K562 (cell line): ENCODE measurements around the gene SUCO.

Experiments used
- CHD1 ChIP-seq: fragments of 200-600 bp; sonication (generic); IDR thresholded peaks from one replicate; pipeline ENCODE4 v1.6.1; 2012; ENCODE audit warnings: mild to moderate bottlenecking, moderate library complexity, low read length, inconsistent platforms
- CTCF ChIP-seq, 3 experiments: IDR thresholded peaks in 2 of 3; conservative IDR thresholded peaks in 1 of 3; 2 replicates each; pipeline ENCODE4 v1.5.1; 2011 to 2012; ENCODE audit warnings: low read length in 3 of 3, mild to moderate bottlenecking in 3 of 3, control low read depth in 2 of 3, improper control_type of control experiment in 1 of 3, inconsistent platforms in 1 of 3, low read depth in 1 of 3, mixed read lengths in 1 of 3, moderate library complexity in 1 of 3; ENCODE audit not compliant: insufficient read depth in 2 of 3
- EZH2 ChIP-seq: IDR thresholded peaks from 2 replicates; pipeline ENCODE4 v1.6.1; 2012; ENCODE audit warnings: low read depth, mild to moderate bottlenecking, inconsistent platforms, low read length, borderline replicate concordance
- GABPA ChIP-seq: fragments of 200-800 bp; sonication (Bioruptor generic); conservative IDR thresholded peaks from 2 replicates; pipeline ENCODE4 v1.6.1; 2016; ENCODE audit warnings: low read depth, missing genetic modification characterization, missing compliant biosample characterization
- HMGXB4 ChIP-seq: sonication (generic); formaldehyde crosslinking; IDR thresholded peaks from 2 replicates; pipeline ENCODE4 v1.8.1; 2023; ENCODE audit warnings: mild to moderate bottlenecking, missing genetic modification reagents
- JUNB ChIP-seq: fragments of 450-650 bp; formaldehyde crosslinking; conservative IDR thresholded peaks from 2 replicates; pipeline ENCODE4 v1.4.0; 2020; ENCODE audit warnings: mild to moderate bottlenecking
- POLR2A ChIP-seq: fragments of 450-650 bp; conservative IDR thresholded peaks from 2 replicates; pipeline ENCODE4 v1.6.1; 2016
- PREB ChIP-seq: sonication (generic); formaldehyde crosslinking; IDR thresholded peaks from 2 replicates; pipeline ENCODE4 v1.8.1; 2023; ENCODE audit warnings: mild to moderate bottlenecking, missing genetic modification reagents
- RBM14 ChIP-seq: fragments of 200-400 bp; formaldehyde crosslinking; IDR thresholded peaks from 2 replicates; pipeline ENCODE4 v1.6.1; 2018; ENCODE audit warnings: low read depth, mild to moderate bottlenecking, low read length, moderate library complexity, borderline replicate concordance; ENCODE audit not compliant: insufficient read depth
- USF1 ChIP-seq: sonication (generic); formaldehyde crosslinking; IDR thresholded peaks from 2 replicates; pipeline ENCODE4 v1.9.0; 2022; ENCODE audit warnings: mild to moderate bottlenecking, missing genetic modification reagents
- ZBTB1 ChIP-seq: sonication (generic); formaldehyde crosslinking; IDR thresholded peaks from 2 replicates; pipeline ENCODE4 v1.8.1; 2023; ENCODE audit warnings: missing genetic modification reagents, low read depth, mild to moderate bottlenecking, borderline replicate concordance
- ZBTB33 ChIP-seq: sonication (generic); formaldehyde crosslinking; IDR thresholded peaks from 2 replicates; pipeline ENCODE4 v1.8.1; 2023; ENCODE audit warnings: mild to moderate bottlenecking, missing genetic modification reagents

GRCh38 chr1:172612478-172612877, 79.5 kb downstream of the SUCO start:
- TF ChIP-seq JUNB (CRISPR knock-in tag) (no peak), CHD1 (no peak), CTCF (IDR thresholded peaks at IDR 0.05 in 2 of 3, conservative IDR thresholded peaks at IDR 0.05 in 1 of 3; ENCODE audit: insufficient read depth in 2 of 3, low read depth in 1 of 3, low read length in 3 of 3) (no peak), POLR2A (peak; percentile 31; the same call in 1 of the 2 replicates), USF1 (CRISPR knock-in tag) (no peak), ZBTB33 (CRISPR knock-in tag) (no peak), HMGXB4 (CRISPR knock-in tag) (no peak), EZH2 (no peak), PREB (CRISPR knock-in tag) (no peak), RBM14 (no peak), GABPA (tag) (no peak), ZBTB1 (CRISPR knock-in tag) (no peak)
